ENCODE results near the gene TGFBRAP1.

GRCh38 chr2:105272176-105272575, 57.4 kb downstream of the TGFBRAP1 start:
- TF ChIP-seq, protein P1, sequence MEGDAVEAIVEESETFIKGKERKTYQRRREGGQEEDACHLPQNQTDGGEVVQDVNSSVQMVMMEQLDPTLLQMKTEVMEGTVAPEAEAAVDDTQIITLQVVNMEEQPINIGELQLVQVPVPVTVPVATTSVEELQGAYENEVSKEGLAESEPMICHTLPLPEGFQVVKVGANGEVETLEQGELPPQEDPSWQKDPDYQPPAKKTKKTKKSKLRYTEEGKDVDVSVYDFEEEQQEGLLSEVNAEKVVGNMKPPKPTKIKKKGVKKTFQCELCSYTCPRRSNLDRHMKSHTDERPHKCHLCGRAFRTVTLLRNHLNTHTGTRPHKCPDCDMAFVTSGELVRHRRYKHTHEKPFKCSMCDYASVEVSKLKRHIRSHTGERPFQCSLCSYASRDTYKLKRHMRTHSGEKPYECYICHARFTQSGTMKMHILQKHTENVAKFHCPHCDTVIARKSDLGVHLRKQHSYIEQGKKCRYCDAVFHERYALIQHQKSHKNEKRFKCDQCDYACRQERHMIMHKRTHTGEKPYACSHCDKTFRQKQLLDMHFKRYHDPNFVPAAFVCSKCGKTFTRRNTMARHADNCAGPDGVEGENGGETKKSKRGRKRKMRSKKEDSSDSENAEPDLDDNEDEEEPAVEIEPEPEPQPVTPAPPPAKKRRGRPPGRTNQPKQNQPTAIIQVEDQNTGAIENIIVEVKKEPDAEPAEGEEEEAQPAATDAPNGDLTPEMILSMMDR (IDR thresholded peaks at IDR 0.05; ENCODE audit: low read length) = no peak
- TF ChIP-seq EZH2 (optimal IDR thresholded peaks at IDR 0.05; ENCODE audit: low read depth, low read length) = no peak
- no peak for TF ChIP-seq EZH2phosphoT487 (IDR thresholded peaks at IDR 0.05; ENCODE audit: low read length)
